Mesenteric fat pad (tissue), 1 donor: ENCODE results near the gene ZNF653. TPM values are rescaled to one million over a fixed set of nuclear protein-coding genes. Genes with fewer than 3 reads are reported as not detected.
"Not testable (repeated sequence)": the region's sequence is repeated elsewhere in the genome, so short reads cannot be mapped to it uniquely, and the experiment has no call there.

Experiments used
- DNase-seq: peaks from one replicate; pipeline ENCODE4 v3.0.0-alpha.2; 2020; ENCODE audit warnings: low spot score
- total RNA-seq: library from RNA; stranded (reverse); fragmentation: NEBNext Ultra II Directional; extraction: Animal tissue kit (Norgen Biotek cat#: 25700); gene quantifications from one replicate; pipeline ENCODE4 v1.2.1, GENCODE V29; 2021
- donor health status: DM: yes; HTN: yes; CAD: no.

Gene ZNF653
- total RNA-seq, 1 donor from 2014 or later = 8.6 TPM

- no peak for DNase-seq
These were observed 23.9 kb downstream of the ZNF653 start for GRCh38 chr19:11481534-11482383.

GRCh38 chr19:11480715-11481533 is 24.7 kb downstream of the ZNF653 start, which contains the start of gene ELAVL3:
Gene ELAVL3 (minus strand): TSS chr19:11481046. CDS start chr19:11480608, 438 bp downstream.
- no peak for DNase-seq

DNA sequence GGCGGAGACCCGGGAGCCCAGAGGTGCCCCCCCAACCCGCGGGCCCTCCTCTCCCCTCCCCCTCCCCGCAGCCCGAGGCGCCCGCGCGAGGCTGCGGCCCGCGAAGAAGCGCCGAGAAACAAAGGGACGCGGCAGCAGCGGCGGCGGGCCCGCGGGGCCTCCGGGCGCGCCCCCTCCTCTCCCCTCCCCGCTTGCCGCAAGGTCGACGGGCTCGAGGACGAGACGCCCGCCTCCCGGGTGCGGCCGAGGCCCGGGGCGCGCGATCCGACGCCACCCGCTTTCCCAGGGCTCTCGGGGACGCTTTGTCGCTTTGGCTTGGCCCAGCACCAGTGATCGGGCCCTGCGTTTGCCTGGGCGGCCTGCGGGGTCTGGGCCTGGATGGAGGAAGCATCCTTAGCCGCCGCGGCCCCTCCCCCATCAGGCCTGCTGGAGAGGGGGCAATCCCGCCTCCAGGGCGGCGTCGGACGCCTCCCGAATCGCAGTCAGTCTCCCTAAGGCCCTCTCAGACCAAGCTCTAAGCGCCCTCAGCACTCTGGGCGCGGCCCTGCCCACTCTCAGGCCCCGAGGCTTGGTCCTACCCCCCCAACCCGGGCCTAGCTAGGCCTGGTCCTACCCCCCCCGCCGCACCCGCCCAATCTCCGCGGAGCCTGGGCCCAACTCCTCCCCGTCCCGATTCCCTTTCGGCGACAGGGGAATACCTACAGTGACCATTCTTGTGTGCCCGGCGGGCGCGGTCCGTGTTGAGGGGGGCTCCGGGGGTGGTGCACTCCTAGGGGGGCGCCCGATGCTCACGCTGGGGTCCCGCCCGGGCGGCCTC is 25.5 kb downstream of the ZNF653 start:
- no peak for DNase-seq

DNA sequence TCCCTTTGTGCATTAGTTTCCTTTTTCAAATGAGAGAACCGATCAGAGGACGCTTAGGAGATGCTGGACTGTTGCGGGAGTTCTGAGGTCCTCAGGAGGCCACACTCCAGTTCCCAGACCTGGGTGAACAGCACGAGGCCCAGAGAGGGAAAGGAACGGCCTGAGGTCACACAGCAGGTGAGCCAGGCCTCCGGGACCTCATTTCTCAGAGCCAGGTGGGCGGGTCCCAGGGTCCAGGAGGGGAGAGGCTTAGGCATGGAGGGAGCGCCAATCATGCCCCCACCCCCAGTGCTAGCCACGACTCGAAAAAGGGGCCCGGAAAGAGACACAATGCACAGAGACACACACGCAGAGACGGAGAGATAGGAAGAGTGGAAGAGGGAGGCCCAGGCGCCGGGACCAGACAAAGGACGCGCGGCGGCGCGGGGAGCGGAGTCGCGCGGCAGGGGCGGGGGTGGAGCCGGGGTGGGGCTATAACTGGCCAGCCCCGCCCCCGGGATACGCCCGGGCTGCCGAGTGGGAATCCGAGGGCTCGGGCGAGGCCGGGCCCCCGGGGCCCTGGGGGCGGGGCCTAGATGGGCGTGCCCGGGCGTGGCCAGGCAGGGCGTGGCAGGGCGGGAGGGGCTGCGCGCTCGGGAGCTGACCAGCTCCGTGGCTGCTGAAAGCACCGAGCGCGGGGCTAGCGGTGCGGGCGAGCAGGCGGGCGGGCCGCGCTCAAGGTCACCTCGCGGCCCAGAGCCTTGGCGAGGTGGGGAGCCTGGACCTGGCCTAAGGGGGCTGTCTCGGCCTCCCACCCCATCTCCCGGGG is 26.3 kb downstream of the ZNF653 start:
- no peak for DNase-seq

DNA sequence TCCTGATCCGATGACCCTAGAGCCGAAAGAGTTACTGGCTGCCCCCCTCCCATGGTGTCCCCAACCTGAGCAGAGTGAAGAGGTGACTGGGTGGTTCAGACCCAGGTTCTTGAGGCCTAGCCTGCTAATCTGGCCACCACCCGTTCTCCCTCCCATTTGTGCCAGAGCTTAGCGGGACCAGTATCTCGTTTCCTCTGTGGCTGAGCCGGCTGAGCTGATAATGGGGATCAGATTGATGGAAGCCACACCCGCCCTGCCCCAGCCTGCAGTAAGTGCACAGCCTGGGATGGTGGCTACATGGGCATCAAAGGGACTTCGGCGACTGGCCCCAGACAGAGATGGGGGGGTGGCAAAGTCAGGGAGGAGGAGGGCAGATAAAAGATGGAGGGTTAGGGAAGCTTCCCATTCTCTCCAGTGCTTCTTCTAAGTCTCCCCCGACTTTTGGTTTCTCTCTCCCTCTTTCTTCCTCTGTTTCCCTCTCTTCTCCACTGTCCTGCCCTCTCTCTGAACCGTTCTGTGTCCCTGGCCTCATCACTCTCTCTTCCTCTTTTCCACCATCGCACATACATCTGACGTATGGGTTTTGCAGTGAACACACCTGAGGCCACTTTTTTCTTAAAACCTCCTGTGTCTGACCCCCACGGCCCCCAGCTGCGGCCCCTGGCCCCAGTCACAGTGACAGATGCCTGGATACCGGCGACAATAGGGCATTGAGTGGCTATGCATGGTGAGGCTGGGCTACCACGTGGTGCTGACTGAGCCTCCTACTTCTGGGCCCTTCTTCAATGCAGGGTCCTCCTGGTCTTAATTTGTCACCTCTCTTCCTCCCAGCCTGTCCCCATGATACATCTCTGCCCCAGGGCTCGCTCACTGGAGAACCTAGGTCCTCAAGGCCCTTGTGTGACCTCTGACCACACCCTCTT is 27.2 kb downstream of the ZNF653 start:
- DNase-seq = no peak

GRCh38 chr19:11475861-11476260 is 29.8 kb downstream of the ZNF653 start:
- DNase-seq = no peak

DNA sequence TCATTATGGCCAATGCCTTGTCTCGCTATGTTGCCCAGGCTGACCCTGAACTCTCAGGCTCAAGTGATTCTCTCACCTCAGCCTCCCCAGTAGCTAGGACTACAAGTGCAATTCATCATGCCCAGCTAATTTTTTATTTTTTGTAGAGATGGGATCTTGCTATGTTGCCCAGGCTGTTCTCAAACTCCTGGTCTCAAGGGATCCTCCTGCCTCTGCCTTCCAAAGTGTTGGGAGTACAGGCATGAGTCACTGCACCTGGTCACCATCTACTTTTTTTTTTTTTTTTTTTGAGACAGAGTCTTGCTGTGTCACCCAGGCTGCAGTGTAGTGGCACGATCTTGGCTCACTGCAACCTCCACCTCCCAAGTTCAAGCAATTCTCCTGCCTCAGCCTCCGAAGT is 30.3 kb downstream of the ZNF653 start:
- not testable (repeated sequence) for DNase-seq

DNA sequence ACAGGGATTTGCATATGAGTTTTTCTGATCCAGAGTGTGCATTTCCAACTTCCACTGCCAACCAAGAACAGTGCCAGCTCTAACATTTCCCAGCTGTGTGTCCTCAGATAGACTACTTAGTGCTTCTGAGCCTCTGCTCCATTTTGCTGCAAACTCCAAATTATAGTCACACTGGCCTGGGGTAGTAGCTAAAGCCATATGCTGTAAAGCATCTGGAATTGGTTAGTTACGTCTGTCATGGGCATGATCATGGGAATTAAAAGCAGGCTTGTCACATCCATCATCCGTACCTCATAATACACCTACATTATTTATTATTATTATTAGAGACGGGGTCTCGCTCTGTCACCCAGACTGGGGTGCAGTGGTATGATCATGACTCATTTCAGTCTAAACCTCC is 31.9 kb downstream of the ZNF653 start:
- no peak for DNase-seq

DNA sequence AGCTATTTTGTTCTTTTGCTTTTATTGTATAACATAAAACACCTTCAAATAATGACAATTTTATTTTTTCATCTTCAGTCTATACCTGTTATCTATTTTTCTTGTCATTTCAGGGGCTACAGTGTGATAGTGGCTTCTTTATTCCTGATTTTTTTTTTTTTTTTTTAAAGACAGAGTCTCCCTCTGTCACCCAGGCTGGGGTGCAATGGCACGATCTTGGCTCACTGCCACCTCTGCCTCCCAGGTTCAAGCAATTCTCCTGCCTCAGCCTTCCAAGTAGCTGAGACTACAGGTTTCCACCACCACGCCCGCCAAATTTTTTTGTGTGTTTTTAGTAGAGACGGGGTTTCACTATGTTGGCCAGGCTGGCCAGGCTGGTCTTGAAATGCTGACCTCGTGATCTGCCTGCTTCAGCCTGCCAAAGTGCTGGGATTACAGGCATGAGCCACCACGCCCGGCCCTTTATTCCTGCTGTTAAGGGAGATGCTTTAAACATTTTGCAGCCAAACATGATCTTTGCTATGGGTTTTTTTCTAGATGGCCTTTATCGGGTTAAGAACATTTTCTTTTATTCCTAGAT is 37.3 kb downstream of the ZNF653 start:
- DNase-seq = not testable (repeated sequence)

GRCh38 chr19:11465600-11465999 is 40.0 kb downstream of the ZNF653 start:
- DNase-seq = no peak

DNA sequence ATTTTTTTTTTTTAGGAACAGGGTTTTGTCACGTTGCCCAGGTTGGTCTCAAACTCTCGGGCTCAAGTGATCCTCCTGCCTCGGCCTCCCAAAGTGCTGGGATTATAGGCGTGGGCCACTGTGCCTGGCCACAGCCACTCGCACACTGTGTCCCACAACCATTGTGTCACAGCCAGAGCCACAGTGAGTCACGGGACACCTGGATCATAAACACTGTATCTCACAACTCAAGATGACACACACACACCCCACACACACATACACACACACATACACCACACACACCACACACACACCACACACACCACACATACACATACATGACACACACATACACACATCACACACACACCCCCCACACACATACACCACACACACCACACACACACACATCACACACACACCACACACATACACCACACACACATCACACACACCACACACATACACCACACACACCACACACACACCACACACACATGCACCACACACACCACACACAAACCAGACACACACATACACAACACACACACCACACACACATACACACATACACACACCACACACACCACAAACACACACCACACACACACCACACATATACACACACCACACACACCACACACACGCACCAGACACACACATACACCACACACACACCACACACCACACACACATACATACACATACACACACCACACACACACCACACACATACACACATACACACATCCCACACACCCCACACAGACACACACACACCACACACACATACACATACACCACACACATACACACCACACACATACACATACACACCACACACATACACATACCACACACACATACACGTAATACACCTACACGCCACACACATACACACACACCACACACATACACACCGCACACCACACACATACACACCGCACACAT is 41.0 kb downstream of the ZNF653 start:
- DNase-seq = no peak

DNA sequence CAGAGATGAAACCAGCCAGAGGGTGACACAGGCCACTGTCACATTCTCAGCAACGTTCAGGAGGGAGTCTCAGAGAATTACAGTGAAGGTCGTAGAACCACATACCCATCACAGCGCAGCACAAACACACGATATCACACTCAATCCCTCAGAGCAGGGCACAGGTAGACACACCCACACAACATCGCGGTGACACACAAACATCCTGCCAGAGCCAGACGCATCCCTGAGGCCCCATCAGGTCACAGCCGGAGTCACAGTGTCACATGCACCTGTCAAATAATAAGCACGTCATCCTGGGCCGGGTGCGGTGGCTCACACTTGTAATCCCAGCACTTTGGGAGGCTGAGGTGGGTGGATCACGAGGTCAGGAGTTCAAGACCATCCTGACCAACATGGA is 42.2 kb downstream of the ZNF653 start:
- DNase-seq = no peak

DNA sequence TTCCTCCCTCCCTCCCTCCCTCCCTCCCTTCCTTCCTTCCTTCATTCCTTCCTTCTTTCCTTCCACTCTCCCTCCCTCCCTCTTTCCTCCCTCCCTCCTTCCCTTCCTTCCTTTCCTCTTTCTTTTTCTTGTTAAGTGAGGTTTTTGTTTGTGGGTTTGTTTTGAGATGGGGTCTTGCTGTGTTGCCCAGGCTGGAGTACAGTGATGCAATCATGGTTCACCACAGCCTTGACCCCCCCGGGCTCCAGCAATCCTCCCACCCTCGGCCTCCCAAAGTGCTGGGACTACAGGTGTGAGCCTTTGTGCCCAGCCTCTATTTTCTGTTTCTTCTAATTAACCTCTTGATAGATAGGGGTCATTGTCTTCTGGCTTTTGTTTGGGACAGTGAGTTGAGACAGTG is 44.2 kb downstream of the ZNF653 start:
- no peak for DNase-seq

- DNase-seq = no peak
These were observed 45.4 kb downstream of the ZNF653 start for GRCh38 chr19:11460207-11460606.

DNA sequence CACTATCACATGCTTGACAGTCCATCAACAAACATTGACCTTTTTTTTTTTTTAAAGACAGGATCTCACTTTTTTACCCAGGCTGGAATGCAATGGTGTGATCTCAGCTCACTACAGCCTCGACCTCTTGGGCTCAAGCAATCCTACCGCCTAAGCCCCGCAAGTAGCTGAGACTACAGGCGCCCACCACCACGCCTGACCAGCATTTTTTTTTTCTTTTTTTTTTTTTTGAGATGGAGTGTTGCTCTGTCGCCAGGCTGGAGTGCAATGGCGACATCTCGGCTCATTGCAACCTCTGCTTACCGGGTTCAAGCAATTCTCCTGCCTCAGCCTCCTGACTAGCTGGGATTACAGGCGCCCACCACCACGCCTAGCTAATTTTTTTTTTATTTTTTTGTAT is 46.7 kb downstream of the ZNF653 start:
- not testable (repeated sequence) for DNase-seq

DNA sequence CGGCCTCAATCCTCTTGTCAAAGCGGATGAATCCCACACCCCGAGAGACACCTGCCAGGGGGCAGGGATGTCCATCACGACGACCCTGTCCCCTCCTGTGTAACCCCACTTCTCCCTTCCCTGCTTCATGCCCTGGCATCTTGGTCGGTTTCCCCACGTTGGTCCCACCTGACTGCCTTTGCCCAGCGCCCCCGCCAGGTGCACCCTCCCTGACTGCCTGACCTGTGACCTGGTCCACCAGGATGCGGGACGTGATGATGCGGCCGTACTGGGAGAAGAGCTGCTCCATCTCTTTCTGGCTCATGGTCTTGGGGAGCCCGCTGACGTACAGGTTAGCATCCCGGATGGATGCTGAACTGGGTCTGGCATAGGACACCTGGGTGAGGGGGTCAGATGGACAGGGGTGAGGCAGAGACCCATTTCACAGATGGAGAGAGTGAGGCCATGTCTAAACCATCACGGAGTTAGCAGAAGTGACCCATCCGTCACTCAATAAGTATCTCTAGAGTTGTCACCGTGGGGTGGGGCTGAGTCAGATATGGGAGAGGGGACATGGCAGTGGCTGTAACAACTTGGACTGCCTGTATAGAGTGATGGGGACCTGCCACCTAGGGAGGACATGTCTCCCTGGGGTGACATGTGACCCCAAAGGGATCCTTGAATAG is 47.3 kb downstream of the ZNF653 start:
- DNase-seq = no peak

DNA sequence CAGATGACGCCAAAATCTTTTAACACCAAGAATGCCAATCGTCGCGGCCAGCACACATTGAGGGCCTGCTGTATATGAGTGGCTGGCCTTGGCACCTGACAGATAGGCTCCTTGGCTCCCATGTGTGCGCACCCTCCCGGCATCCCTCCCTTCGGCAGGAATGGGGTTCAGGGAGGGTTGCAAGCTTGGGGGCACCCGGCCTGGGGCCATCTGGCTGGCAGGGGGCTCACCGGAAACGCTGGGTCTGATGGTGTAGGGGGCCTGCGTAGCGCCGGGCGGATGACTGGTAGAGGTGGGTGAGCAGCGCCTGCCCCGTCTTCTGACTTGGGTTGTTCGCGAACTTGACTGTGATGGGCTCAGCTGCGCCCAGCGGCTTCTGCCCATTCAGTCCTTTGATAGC is 47.8 kb downstream of the ZNF653 start:
- DNase-seq = no peak
